Hematopoietic multipotent progenitor cell treated with erythropoietin and hydrocortisone succinate and interleukin-3 and kit ligand, for 15 days (in vitro differentiated cells): ENCODE measurements around the gene CD101.

ENCODE experiments used
- DNase-seq: peaks from one replicate; pipeline ENCODE4 v3.0.0-alpha.2; 2015; ENCODE audit warnings: low spot score

CD101 gene

DNA sequence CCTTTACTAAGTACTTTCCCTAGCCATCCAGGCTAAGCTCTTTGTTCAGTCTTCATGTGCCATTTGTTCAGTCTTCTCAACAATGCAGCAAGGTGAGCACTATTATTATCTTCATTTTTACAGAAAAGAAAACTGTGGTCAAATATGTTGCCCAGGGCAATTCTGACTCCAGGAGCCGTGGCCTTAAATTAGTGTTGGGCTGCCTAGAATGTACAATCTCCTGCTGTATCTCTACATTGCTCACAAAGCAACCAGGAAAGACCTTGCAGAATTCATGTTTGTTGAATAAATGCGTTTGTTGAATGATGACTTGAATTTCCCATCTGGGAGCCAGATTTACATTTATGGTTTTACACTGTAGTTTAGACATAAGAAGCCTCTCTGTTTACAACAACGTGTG, 14.2 kb downstream of the CD101 start:
- no peak for DNase-seq

- DNase-seq, result no peak
Observed at GRCh38 chr1:117017062-117017461, 15.5 kb downstream of the CD101 start.

- no peak for DNase-seq
Observed at GRCh38 chr1:117017648-117018047, 16.1 kb downstream of the CD101 start.

GRCh38 chr1:117020526-117021156, 19.1 kb downstream of the CD101 start:
- DNase-seq, result no peak

GRCh38 chr1:117022114-117022513, 20.6 kb downstream of the CD101 start:
- no peak for DNase-seq

- no peak for DNase-seq
Observed at GRCh38 chr1:117025568-117025967, 24.0 kb downstream of the CD101 start.

DNA sequence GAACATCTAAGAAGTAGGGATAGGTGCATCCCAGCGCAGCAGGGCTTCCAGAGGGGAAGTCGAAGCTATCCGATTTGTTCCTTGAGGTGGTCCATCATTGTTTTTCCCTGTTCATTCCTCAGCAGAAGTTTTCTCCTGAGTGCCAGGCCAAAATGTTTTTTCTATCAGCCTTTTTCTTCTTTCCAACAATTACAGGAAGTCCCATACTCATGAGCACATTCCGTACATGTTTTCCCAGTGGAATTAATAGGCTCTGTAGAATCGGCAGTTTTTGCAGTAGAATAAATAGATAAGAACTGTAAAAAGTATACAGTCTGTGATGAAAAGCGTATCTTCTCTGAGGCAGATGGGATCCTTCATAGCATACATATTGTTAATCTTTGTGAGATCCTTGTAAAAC, 24.8 kb downstream of the CD101 start:
- no peak for DNase-seq

- DNase-seq, result no peak
Observed at GRCh38 chr1:117029685-117030084, 28.1 kb downstream of the CD101 start.

DNA sequence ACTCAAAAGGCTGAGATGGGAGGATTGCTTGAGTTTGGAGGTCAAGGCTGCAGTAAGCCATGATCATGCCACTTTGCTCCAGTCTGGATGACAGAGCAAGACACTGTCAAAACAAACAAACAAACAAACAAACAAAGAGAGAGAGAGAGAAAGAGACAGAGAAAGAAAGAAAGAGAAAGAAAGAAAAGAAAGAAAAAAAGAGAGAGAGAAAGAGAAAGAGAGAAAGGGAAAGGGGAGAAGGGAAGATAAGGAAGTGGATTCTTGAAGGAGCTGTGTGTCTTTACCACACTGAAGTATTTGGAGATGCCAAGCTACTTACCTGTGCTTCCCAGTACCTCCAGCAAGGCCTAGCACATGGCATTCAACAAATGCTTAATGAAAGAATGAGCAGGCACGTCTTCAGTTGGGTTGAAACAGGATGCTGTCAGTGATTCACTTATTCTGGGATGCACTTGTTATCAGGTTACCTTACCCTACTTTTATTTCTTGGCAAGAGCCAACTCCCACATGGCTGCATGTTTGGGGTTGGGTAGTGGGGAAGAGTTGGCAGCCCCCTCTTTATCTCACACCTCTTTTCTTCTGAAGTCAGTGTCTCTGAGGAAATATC, 28.8 kb downstream of the CD101 start:
- DNase-seq, result no peak

GRCh38 chr1:117032266-117032665, 30.7 kb downstream of the CD101 start:
- no peak for DNase-seq

DNA sequence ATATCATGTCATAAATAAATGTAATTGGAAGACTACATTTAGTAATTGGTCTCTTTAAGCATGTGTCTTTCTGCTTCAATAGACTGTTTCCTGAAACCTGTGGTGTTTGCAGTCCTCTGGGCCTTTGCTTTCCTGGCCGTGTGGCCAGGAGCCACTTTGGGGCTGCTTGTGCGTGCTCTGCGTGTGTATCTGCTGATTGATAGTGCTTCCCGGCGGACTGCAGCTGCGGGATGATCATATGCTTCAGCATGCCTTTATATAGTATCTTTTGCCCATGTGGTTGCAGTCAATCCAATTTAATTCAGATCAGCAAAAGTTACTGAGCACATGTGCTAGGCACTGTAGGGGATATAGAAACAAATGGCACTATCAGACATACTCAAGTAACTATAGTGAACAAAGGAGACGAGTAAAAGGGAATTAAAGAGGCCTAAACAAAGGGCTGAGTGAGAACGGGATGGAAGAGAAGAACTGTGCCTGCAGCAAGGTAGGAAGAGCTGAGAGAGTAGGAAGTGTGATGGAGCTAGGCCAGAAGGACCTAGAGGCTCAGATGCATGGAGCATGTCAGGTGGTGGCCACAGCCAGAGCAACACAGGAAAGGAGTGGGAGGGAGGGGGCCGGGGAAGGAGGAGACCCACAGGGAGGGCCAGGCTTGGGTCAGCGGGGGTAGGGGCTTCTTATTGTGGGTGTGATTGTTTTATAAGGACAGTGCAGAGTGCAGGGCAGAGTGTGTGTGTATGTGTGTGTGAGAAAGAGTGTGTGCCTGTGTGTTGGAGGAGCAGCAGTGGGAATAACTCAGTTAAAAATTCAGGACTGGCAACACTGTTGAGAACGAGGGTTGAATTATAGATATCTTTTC, 31.4 kb downstream of the CD101 start:
- no peak for DNase-seq

GRCh38 chr1:117033772-117034171, 32.2 kb downstream of the CD101 start:
- DNase-seq, result no peak

GRCh38 chr1:117034791-117035290, 33.3 kb downstream of the CD101 start:
- no peak for DNase-seq

- DNase-seq, result no peak
Observed at GRCh38 chr1:117036018-117036461, 34.5 kb downstream of the CD101 start.

DNA sequence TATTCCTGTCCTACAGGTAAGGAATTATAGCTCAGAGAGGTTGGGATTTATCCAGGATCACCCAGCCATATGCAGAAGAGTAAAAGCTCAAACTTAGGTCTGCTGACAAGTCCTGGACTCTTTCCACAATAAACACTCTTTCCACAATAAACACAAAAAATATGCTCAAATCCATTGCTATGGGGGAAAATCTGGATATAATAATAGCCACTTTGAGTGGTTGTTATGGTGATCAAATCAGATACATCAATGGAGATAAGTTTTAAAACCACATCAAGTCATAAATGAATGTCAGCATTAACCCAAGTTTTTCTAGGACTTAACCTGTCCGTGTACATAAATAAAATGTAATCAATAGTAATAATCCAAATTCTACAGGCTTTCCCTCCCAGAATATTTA, 36.2 kb downstream of the CD101 start:
- DNase-seq, result no peak

- DNase-seq, result no peak
Observed at GRCh38 chr1:117038236-117038635, 36.7 kb downstream of the CD101 start.

DNA sequence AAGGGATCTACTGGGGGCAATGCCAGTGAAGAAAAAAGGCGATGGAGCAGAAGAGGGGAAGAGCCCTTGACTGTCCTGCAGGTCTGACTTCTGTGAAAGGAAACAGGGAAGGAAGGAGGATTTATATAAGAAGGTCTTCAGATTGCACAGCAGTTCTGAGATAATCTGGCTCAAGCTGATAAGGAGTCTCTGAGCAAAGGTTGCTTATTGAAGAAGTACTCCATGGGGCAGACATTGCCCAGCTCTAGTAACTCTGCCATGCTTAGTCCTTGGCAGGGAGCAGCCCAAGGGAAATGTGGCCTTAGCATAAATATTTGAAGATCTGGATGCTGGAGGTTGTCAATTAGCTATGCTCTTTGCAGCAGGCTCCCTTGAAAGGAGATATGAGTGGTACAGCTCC, 42.7 kb downstream of the CD101 start:
- no peak for DNase-seq

- DNase-seq, result no peak
Observed at GRCh38 chr1:117045644-117046043, 44.1 kb downstream of the CD101 start.

- no peak for DNase-seq
Observed at GRCh38 chr1:117046781-117047180, 45.2 kb downstream of the CD101 start.

DNA sequence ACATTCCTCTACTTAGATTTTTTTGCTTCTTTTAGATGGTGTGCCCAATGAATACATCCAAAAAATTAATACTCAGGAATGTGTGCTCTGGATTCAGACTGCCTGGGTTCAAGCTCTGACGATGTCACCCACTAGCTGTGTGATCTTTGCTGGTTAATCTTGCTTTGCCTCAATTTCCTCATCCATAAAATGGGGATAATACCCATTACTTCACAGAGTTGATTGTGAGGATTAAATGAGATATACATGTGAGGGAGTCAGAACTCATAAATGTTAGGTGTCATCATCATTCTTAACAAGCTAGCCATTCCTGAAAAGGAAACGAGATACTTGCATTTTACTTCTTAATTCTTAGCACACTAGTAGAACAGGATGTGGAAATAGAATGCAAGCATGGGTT, 45.7 kb downstream of the CD101 start:
- no peak for DNase-seq

DNA sequence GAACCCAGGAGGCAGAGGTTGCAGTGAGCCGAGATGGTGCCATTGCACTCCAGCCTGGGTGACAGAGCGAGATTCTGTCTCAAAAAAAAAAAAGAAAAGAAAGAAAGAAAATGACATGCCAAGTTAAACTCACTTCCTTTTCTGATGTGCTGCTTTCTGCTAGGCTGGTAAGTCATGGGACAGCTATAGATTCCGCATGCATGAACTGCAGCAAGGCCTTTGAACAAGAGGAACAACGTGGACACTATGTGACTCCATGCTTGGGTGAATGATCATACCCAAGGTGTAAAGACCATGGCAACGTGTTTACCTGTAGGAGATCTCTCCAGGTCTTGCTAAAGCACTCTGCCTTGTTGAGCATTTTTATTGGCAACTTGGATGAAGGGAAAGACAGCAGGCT, 48.3 kb downstream of the CD101 start:
- no peak for DNase-seq

GRCh38 chr1:117051224-117052064, 49.9 kb downstream of the CD101 start:
- DNase-seq, result peak; percentile 16
